Stimulated activated CD8-positive, alpha-beta memory T cell treated with anti-CD3 and anti-CD28 coated beads, Interleukin-15, amount 100 ng/mL, for 48 hours (primary cell): Measurements from ENCODE around the gene PLXNC1.

Experiments
- DNase-seq, 2 donors: peaks; one replicate each; pipeline ENCODE4 v3.0.0-alpha.2; 2020; ENCODE audit warnings: low read depth in 2 of 2

The PLXNC1 gene

GRCh38 chr12:94157981-94158411, 9.6 kb downstream of the PLXNC1 start:
- DNase-seq: no peak

GRCh38 chr12:94158666-94159065, 10.3 kb downstream of the PLXNC1 start:
- no peak for DNase-seq

- DNase-seq: no peak
Measured at GRCh38 chr12:94162108-94162507, 13.7 kb downstream of the PLXNC1 start.

GRCh38 chr12:94163850-94164249, 15.5 kb downstream of the PLXNC1 start:
- DNase-seq: no peak

GRCh38 chr12:94165138-94165537, 16.8 kb downstream of the PLXNC1 start:
- DNase-seq: no peak

GRCh38 chr12:94165670-94166364, 17.4 kb downstream of the PLXNC1 start:
- DNase-seq: no peak

GRCh38 chr12:94167071-94167755, 18.8 kb downstream of the PLXNC1 start:
- DNase-seq: no peak

- no peak for DNase-seq
Measured at GRCh38 chr12:94167756-94168416, 19.5 kb downstream of the PLXNC1 start.

GRCh38 chr12:94169495-94169894, 21.1 kb downstream of the PLXNC1 start:
- no peak for DNase-seq

GRCh38 chr12:94169966-94170689, 21.8 kb downstream of the PLXNC1 start:
- no peak for DNase-seq

- DNase-seq: no peak
Measured at GRCh38 chr12:94170690-94171594, 22.6 kb downstream of the PLXNC1 start.

- DNase-seq: no peak
Measured at GRCh38 chr12:94171595-94171930, 23.2 kb downstream of the PLXNC1 start.

GRCh38 chr12:94172031-94172430, 23.7 kb downstream of the PLXNC1 start:
- peak in 1 of 2 donors; percentile 46 for DNase-seq

- no peak for DNase-seq
Measured at GRCh38 chr12:94172973-94173372, 24.6 kb downstream of the PLXNC1 start.

GRCh38 chr12:94173660-94174265, 25.4 kb downstream of the PLXNC1 start:
- no peak for DNase-seq

GRCh38 chr12:94174576-94174975, 26.2 kb downstream of the PLXNC1 start:
- DNase-seq: no peak

- DNase-seq: no peak
Measured at GRCh38 chr12:94175763-94176668, 27.6 kb downstream of the PLXNC1 start.

GRCh38 chr12:94178054-94178453, 29.7 kb downstream of the PLXNC1 start:
- no peak for DNase-seq

- DNase-seq: no peak
Measured at GRCh38 chr12:94178882-94179281, 30.5 kb downstream of the PLXNC1 start.

GRCh38 chr12:94179723-94180122, 31.3 kb downstream of the PLXNC1 start:
- no peak for DNase-seq
